Measurements from ENCODE around the gene USF3.

- TF ChIP-seq CTCF (IDR thresholded peaks at IDR 0.05) (no peak), POLR2A (IDR thresholded peaks at IDR 0.05; ENCODE audit: low read length) (no peak), RNF2 (IDR thresholded peaks at IDR 0.05; ENCODE audit: borderline replicate concordance, low read depth) (no peak), ZFP36 (IDR thresholded peaks at IDR 0.05; ENCODE audit: borderline replicate concordance, partially characterized antibody) (no peak), SMC3 (IDR thresholded peaks at IDR 0.05) (no peak), KDM1A (IDR thresholded peaks at IDR 0.05; ENCODE audit: low read depth) (no peak), EP300 (IDR thresholded peaks at IDR 0.05) (no peak), PBX3 (IDR thresholded peaks at IDR 0.05) (no peak), MAZ (IDR thresholded peaks at IDR 0.05; ENCODE audit: borderline replicate concordance, low read depth, low read length) (no peak), ZSCAN20 (CRISPR knock-in tag; IDR thresholded peaks at IDR 0.05) (no peak), MAFK (IDR thresholded peaks at IDR 0.05; ENCODE audit: partially characterized antibody) (no peak), NFE2L2 (conservative IDR thresholded peaks at IDR 0.05; ENCODE audit: low read length) (no peak)
- TF ChIP-seq, protein P1, sequence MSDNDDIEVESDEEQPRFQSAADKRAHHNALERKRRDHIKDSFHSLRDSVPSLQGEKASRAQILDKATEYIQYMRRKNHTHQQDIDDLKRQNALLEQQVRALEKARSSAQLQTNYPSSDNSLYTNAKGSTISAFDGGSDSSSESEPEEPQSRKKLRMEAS (IDR thresholded peaks at IDR 0.05) = no peak
- TF ChIP-seq, protein P2, sequence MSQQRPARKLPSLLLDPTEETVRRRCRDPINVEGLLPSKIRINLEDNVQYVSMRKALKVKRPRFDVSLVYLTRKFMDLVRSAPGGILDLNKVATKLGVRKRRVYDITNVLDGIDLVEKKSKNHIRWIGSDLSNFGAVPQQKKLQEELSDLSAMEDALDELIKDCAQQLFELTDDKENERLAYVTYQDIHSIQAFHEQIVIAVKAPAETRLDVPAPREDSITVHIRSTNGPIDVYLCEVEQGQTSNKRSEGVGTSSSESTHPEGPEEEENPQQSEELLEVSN (IDR thresholded peaks at IDR 0.05; ENCODE audit: borderline replicate concordance, low read depth) = no peak
Observed at GRCh38 chr3:113659101-113659541, 37.3 kb downstream of the USF3 start.
